WTC11 (cell line): ENCODE data around the gene ACCSL. TPM values are rescaled to one million over a fixed set of nuclear protein-coding genes. Genes with fewer than 3 reads are reported as not detected.

ENCODE experiments used
- ATAC-seq: fragments of 200-7000 bp; cut with Tn5 transposase; 2 replicates; pipeline ENCODE4 v1.10.0; 2021; ENCODE audit warnings: mild to moderate bottlenecking, moderate library complexity
- CTCF ChIA-PET: fragments of 300-600 bp; sonication (Branson Sonifier 250); formaldehyde crosslinking; loops from one replicate; lab custom pipeline; 2021; ENCODE audit warnings: antibody characterized with exemption; lab: Charles Lee
- POLR2A ChIA-PET: fragments of 350-600 bp; sonication (Branson Sonifier 250); formaldehyde crosslinking; loops from one replicate; lab custom pipeline; 2021; ENCODE audit warnings: antibody characterized with exemption; lab: Charles Lee
- DNase-seq: peaks from one replicate; pipeline ENCODE4 v3.0.0; 2021; ENCODE audit warnings: low spot score
- H3K27ac Mint-ChIP-seq: 2 replicates; pipeline ENCODE4 v1.8.0; 2021; ENCODE audit warnings: mixed read lengths
- H3K27me3 Mint-ChIP-seq: 2 replicates; pipeline ENCODE4 v1.8.0; 2021; ENCODE audit warnings: low read depth, mild to moderate bottlenecking, moderate library complexity, mixed read lengths
- H3K36me3 Mint-ChIP-seq: 2 replicates; pipeline ENCODE4 v1.8.0; 2021; ENCODE audit warnings: mixed read lengths
- H3K4me1 Mint-ChIP-seq: 2 replicates; pipeline ENCODE4 v1.8.0; 2022; ENCODE audit warnings: mixed read lengths
- H3K4me3 Mint-ChIP-seq: 2 replicates; pipeline ENCODE4 v1.8.0; 2021; ENCODE audit warnings: mild to moderate bottlenecking, moderate library complexity, mixed read lengths
- H3K9me3 Mint-ChIP-seq: 2 replicates; pipeline ENCODE4 v1.8.0; 2021; ENCODE audit warnings: mixed read lengths
- ELF4 ChIP-seq: sonication (generic); formaldehyde crosslinking; IDR thresholded peaks from 2 replicates; pipeline ENCODE4 v1.8.1; 2022; ENCODE audit warnings: low read depth, mild to moderate bottlenecking, moderate library complexity, missing genetic modification reagents
- EMX1 ChIP-seq: fragments of 250-450 bp; sonication (Bioruptor Pico); IDR thresholded peaks from 2 replicates; pipeline ENCODE4 v1.8.0; 2021; ENCODE audit warnings: mild to moderate bottlenecking
- JUN ChIP-seq: sonication (generic); formaldehyde crosslinking; IDR thresholded peaks from 2 replicates; pipeline ENCODE4 v1.8.0; 2023; ENCODE audit warnings: mild to moderate bottlenecking, missing genetic modification reagents
- KAT7 ChIP-seq: sonication (generic); formaldehyde crosslinking; IDR thresholded peaks from 2 replicates; pipeline ENCODE4 v1.8.1; 2023; ENCODE audit warnings: missing genetic modification reagents, mild to moderate bottlenecking, borderline replicate concordance
- SP1 ChIP-seq: sonication (generic); formaldehyde crosslinking; conservative IDR thresholded peaks from 2 replicates; pipeline ENCODE4 v1.8.1; 2022; ENCODE audit warnings: missing genetic modification reagents
- ZNF317 ChIP-seq: sonication (generic); formaldehyde crosslinking; IDR thresholded peaks from 2 replicates; pipeline ENCODE4 v1.8.1; 2023; ENCODE audit warnings: low read depth, mild to moderate bottlenecking, moderate library complexity, missing genetic modification reagents, borderline replicate concordance
- total RNA-seq: library from RNA; stranded (reverse); gene quantifications from 3 replicates; pipeline ENCODE4 v1.2.3, GENCODE V29; 2021
- TF ChIP-seq, protein P1 (sequence below): sonication (generic); formaldehyde crosslinking; IDR thresholded peaks from 2 replicates; pipeline ENCODE4 v1.8.1; 2022; ENCODE audit warnings: mild to moderate bottlenecking, moderate library complexity, missing genetic modification reagents
- TF ChIP-seq, protein P2 (sequence below): sonication (generic); formaldehyde crosslinking; IDR thresholded peaks from 2 replicates; pipeline ENCODE4 v1.8.1; 2022; ENCODE audit warnings: low read depth, missing genetic modification reagents, borderline replicate concordance
- TF ChIP-seq, protein P3 (sequence below): sonication (generic); formaldehyde crosslinking; IDR thresholded peaks from 2 replicates; pipeline ENCODE4 v1.8.0; 2022; ENCODE audit warnings: missing genetic modification reagents
- TF ChIP-seq, protein P4 (sequence below): fragments of 250-450 bp; sonication (Bioruptor Pico); IDR thresholded peaks from 2 replicates; pipeline ENCODE4 v2.1.2; 2022; ENCODE audit warnings: mild to moderate bottlenecking, moderate library complexity
- TF ChIP-seq, protein P5 (sequence below): sonication (generic); formaldehyde crosslinking; IDR thresholded peaks from 2 replicates; pipeline ENCODE4 v1.8.0; 2022; ENCODE audit warnings: mild to moderate bottlenecking, missing genetic modification reagents
- TF ChIP-seq, protein P6 (sequence below): sonication (generic); formaldehyde crosslinking; IDR thresholded peaks from 2 replicates; pipeline ENCODE4 v1.8.1; 2022; ENCODE audit warnings: missing genetic modification reagents, borderline replicate concordance
- TF ChIP-seq, protein P7 (sequence below): fragments of 250-450 bp; sonication (Bioruptor Pico); IDR thresholded peaks from 2 replicates; pipeline ENCODE4 v1.9.0; 2021; ENCODE audit warnings: mild to moderate bottlenecking

Gene ACCSL
- total RNA-seq, 1 experiment from 2014 or later: not detected

DNA sequence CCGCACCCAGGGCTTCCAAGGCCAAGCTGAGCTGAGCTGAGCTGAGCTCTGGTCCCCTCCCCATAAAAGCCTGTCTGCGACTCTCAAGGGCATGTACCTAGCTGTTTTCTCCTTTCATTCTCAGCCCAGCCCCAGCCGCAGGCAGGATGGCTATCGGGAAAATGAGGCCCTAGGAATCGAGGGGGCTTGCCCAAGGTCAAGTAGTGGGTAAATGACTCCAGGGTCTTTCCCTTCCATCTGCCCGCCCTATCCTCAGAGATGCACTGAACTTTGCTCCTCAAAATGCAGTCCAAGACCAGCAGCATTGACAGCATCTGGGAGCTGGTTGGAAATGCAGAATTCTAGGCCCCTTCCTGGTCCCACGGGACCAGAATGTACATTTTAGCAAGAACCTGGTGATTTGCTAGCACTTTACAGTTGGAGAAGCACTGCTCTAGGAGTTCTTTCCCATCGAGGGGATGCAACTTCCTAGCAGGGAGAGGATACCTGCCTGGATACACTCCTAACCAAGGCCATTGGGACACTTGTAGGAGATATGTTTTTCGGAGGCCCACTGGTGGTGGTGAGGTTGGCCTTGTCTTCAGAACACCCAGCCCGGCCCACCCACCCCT, 43.2 kb upstream of the ACCSL start:
- Mint-ChIP-seq H3K27ac (no peak overlapping the region), H3K36me3 (no peaks in the 10 kb centered on the region), H3K27me3 (no peaks in the 10 kb centered on the region), H3K9me3 (peaks cover under 1% of the 10 kb centered on the region; the same call in 1 of the 2 replicates), H3K4me1 (peaks cover 19% of the 10 kb centered on the region), H3K4me3 (no peak overlapping the region)
- ATAC-seq (peak; percentile 27; the same call in 1 of the 2 replicates), DNase-seq (no peak)
- ChIA-PET POLR2A (interaction anchor here (1.0 kb wide), 1 partner anchor 63 kb away, joined by 7 read pairs; no protein-coding TSS in a partner anchor), CTCF (interaction anchor here (0.5 to 3.0 kb wide), 9 partner anchors 16 to 217 kb away, joined by 3 to 10 read pairs (median 3); no protein-coding TSS in a partner anchor)
- TF ChIP-seq, protein P1, sequence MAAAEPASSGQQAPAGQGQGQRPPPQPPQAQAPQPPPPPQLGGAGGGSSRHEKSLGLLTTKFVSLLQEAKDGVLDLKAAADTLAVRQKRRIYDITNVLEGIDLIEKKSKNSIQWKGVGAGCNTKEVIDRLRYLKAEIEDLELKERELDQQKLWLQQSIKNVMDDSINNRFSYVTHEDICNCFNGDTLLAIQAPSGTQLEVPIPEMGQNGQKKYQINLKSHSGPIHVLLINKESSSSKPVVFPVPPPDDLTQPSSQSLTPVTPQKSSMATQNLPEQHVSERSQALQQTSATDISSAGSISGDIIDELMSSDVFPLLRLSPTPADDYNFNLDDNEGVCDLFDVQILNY (CRISPR knock-in tag): no peak
- TF ChIP-seq SP1 (CRISPR knock-in tag) (no peak), EMX1 (CRISPR knock-in tag) (no peak), JUN (CRISPR knock-in tag) (no peak), ZNF317 (no peak), ELF4 (CRISPR knock-in tag) (no peak), KAT7 (CRISPR knock-in tag) (no peak)
- TF ChIP-seq, protein P2, sequence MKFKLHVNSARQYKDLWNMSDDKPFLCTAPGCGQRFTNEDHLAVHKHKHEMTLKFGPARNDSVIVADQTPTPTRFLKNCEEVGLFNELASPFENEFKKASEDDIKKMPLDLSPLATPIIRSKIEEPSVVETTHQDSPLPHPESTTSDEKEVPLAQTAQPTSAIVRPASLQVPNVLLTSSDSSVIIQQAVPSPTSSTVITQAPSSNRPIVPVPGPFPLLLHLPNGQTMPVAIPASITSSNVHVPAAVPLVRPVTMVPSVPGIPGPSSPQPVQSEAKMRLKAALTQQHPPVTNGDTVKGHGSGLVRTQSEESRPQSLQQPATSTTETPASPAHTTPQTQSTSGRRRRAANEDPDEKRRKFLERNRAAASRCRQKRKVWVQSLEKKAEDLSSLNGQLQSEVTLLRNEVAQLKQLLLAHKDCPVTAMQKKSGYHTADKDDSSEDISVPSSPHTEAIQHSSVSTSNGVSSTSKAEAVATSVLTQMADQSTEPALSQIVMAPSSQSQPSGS: no peak
- TF ChIP-seq, protein P3, sequence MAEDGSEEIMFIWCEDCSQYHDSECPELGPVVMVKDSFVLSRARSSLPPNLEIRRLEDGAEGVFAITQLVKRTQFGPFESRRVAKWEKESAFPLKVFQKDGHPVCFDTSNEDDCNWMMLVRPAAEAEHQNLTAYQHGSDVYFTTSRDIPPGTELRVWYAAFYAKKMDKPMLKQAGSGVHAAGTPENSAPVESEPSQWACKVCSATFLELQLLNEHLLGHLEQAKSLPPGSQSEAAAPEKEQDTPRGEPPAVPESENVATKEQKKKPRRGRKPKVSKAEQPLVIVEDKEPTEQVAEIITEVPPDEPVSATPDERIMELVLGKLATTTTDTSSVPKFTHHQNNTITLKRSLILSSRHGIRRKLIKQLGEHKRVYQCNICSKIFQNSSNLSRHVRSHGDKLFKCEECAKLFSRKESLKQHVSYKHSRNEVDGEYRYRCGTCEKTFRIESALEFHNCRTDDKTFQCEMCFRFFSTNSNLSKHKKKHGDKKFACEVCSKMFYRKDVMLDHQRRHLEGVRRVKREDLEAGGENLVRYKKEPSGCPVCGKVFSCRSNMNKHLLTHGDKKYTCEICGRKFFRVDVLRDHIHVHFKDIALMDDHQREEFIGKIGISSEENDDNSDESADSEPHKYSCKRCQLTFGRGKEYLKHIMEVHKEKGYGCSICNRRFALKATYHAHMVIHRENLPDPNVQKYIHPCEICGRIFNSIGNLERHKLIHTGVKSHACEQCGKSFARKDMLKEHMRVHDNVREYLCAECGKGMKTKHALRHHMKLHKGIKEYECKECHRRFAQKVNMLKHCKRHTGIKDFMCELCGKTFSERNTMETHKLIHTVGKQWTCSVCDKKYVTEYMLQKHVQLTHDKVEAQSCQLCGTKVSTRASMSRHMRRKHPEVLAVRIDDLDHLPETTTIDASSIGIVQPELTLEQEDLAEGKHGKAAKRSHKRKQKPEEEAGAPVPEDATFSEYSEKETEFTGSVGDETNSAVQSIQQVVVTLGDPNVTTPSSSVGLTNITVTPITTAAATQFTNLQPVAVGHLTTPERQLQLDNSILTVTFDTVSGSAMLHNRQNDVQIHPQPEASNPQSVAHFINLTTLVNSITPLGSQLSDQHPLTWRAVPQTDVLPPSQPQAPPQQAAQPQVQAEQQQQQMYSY (CRISPR knock-in tag): no peak
- TF ChIP-seq, protein P4, sequence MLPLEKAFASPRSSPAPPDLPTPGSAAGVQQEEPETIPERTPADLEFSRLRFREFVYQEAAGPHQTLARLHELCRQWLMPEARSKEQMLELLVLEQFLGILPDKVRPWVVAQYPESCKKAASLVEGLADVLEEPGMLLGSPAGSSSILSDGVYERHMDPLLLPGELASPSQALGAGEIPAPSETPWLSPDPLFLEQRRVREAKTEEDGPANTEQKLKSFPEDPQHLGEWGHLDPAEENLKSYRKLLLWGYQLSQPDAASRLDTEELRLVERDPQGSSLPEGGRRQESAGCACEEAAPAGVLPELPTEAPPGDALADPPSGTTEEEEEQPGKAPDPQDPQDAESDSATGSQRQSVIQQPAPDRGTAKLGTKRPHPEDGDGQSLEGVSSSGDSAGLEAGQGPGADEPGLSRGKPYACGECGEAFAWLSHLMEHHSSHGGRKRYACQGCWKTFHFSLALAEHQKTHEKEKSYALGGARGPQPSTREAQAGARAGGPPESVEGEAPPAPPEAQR: no peak
- TF ChIP-seq, protein P5, sequence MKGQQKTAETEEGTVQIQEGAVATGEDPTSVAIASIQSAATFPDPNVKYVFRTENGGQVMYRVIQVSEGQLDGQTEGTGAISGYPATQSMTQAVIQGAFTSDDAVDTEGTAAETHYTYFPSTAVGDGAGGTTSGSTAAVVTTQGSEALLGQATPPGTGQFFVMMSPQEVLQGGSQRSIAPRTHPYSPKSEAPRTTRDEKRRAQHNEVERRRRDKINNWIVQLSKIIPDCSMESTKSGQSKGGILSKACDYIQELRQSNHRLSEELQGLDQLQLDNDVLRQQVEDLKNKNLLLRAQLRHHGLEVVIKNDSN: no peak
- TF ChIP-seq, protein P6, sequence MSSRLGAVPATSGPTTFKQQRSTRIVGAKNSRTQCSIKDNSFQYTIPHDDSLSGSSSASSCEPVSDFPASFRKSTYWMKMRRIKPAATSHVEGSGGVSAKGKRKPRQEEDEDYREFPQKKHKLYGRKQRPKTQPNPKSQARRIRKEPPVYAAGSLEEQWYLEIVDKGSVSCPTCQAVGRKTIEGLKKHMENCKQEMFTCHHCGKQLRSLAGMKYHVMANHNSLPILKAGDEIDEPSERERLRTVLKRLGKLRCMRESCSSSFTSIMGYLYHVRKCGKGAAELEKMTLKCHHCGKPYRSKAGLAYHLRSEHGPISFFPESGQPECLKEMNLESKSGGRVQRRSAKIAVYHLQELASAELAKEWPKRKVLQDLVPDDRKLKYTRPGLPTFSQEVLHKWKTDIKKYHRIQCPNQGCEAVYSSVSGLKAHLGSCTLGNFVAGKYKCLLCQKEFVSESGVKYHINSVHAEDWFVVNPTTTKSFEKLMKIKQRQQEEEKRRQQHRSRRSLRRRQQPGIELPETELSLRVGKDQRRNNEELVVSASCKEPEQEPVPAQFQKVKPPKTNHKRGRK: no peak
- TF ChIP-seq, protein P7, sequence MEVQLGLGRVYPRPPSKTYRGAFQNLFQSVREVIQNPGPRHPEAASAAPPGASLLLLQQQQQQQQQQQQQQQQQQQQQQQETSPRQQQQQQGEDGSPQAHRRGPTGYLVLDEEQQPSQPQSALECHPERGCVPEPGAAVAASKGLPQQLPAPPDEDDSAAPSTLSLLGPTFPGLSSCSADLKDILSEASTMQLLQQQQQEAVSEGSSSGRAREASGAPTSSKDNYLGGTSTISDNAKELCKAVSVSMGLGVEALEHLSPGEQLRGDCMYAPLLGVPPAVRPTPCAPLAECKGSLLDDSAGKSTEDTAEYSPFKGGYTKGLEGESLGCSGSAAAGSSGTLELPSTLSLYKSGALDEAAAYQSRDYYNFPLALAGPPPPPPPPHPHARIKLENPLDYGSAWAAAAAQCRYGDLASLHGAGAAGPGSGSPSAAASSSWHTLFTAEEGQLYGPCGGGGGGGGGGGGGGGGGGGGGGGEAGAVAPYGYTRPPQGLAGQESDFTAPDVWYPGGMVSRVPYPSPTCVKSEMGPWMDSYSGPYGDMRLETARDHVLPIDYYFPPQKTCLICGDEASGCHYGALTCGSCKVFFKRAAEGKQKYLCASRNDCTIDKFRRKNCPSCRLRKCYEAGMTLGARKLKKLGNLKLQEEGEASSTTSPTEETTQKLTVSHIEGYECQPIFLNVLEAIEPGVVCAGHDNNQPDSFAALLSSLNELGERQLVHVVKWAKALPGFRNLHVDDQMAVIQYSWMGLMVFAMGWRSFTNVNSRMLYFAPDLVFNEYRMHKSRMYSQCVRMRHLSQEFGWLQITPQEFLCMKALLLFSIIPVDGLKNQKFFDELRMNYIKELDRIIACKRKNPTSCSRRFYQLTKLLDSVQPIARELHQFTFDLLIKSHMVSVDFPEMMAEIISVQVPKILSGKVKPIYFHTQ (CRISPR knock-in tag): no peak
